Fibroblast of villous mesenchyme (primary cell): ENCODE results near the gene PEX6. TPM values are rescaled to one million over a fixed set of nuclear protein-coding genes. Genes with fewer than 3 reads are reported as not detected.

Experiments
- DNase-seq: peaks from one replicate; pipeline ENCODE4 v3.0.0-alpha.2; 2010; ENCODE audit warnings: low read depth
- H3K4me3 ChIP-seq: 2 replicates; pipeline ENCODE4 v1.5.1; 2011; ENCODE audit warnings: low read depth, mild to moderate bottlenecking, low read length
- total RNA-seq: library from RNA; depleted of rRNA; stranded (reverse); fragments of >200 nt; gene quantifications from 2 replicates; pipeline ENCODE4 v1.2.3, GENCODE V29; 2012
- TF ChIP-seq, protein P1 (sequence below): IDR thresholded peaks from 2 replicates; pipeline ENCODE4 v1.5.1; 2012; ENCODE audit warnings: low read depth, mild to moderate bottlenecking, low read length; ENCODE audit not compliant: insufficient read depth

Gene PEX6
- total RNA-seq, 1 donor: 41.0 TPM

DNA sequence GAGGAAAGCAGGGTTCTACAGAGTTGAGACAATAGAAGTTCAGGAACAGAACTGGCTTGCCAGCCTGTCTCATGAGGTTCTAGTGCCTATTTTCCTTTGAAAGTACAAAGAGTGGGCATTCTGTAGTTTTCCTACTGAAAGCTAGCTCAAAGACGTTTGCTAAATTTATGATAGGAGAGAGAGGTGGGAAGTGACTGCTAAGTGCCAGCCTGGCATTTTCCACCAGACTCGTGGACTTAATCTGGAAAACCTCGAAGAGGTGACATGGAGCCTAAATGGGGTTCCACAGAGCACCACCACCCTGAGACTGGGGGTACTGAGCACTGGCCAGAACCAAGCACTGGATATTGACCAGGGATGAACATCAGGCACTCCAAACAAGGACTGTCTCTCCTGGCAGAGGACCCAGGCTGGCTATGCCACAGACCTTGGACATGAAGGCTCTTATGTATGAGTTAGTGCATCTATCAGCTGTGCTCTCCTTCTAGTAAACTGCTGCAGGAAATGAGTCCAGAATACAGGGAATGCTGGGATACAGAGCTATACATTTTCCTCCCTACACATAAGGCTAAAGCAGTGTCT, 7.1 kb downstream of the PEX6 start:
- no peak overlapping the region for H3K4me3 ChIP-seq
- TF ChIP-seq, protein P1, sequence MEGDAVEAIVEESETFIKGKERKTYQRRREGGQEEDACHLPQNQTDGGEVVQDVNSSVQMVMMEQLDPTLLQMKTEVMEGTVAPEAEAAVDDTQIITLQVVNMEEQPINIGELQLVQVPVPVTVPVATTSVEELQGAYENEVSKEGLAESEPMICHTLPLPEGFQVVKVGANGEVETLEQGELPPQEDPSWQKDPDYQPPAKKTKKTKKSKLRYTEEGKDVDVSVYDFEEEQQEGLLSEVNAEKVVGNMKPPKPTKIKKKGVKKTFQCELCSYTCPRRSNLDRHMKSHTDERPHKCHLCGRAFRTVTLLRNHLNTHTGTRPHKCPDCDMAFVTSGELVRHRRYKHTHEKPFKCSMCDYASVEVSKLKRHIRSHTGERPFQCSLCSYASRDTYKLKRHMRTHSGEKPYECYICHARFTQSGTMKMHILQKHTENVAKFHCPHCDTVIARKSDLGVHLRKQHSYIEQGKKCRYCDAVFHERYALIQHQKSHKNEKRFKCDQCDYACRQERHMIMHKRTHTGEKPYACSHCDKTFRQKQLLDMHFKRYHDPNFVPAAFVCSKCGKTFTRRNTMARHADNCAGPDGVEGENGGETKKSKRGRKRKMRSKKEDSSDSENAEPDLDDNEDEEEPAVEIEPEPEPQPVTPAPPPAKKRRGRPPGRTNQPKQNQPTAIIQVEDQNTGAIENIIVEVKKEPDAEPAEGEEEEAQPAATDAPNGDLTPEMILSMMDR: no peak
- no peak for DNase-seq

DNA sequence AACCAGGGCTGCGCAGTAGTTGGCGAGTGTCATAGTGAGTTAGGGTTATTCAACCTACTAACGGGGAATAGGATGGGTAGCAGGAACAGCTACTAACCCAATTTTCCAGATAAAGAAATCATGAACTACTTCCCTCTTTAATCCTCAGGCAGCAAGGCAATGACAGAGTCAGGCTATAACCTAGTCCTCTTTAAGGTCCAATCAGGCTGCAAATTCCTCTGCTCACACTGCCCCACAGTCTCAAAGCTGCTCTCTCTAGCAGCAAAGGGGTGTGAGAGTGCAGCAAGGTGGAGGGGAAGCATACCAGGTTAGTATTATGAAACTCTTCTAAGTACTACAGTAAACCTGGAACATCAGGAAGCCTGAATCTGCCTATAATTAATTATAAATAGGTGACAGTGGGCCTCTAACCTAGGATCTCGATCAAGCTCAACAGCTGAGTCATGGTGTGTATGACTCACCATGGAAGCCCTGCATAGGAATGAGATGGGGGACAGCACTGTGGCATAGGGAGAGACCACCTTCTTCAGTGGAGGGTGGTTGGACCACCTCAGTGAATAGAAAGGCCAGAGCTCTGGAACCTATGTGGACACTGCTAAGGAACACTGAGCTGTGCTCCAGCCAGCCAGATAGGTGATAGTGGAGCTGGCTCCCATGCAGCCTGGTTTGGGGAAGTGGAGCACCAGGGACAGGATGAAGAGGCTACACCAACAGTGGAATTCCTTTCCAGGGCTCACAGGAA, 7.9 kb downstream of the PEX6 start:
- DNase-seq: peak; percentile 32

DNA sequence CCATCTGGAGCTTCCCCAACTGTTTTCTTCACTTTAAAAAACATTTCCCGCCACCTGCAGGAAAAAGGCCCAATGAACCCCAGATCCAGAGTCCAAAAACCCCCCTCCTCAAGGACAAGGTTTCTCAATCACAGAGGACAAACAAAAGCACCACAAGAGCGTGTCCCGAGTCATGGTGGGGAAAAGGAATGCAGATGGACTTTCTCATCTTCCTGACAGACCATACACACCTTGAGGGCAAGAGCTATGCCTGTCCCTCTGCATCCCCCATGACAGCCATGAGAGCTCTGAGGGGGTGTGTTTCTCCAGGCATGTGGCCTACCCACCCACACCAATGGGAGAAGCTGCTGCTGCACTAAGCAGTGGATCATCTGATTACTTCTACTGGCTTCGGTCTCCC, 9.0 kb downstream of the PEX6 start:
- no peak overlapping the region for H3K4me3 ChIP-seq
- TF ChIP-seq, protein P1: no peak
- DNase-seq: no peak

More for the DNA sequence above, 7.9 kb downstream of the PEX6 start:
- TF ChIP-seq, protein P1: no peak
- H3K4me3 ChIP-seq: no peak overlapping the region

DNA sequence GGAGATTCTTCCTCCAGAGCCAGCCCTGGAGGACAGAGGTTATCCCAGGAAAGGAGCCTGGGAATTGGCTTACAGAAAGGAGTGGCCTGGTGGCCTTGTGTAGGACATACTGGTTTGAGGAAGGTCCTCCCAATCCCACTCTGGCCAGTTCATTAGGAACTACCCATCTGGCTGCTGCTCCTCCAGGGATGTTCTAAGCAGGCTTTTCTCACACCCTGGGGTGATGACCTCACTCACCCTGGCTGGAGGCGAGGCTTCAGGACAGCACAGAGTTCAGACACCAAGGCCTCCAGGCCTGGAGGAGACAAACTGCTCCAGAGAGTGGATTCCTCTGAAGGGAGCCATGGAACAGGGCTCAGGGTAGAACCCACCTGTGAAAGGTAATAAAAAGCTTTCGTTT, 9.6 kb downstream of the PEX6 start:
- TF ChIP-seq, protein P1: no peak

DNA sequence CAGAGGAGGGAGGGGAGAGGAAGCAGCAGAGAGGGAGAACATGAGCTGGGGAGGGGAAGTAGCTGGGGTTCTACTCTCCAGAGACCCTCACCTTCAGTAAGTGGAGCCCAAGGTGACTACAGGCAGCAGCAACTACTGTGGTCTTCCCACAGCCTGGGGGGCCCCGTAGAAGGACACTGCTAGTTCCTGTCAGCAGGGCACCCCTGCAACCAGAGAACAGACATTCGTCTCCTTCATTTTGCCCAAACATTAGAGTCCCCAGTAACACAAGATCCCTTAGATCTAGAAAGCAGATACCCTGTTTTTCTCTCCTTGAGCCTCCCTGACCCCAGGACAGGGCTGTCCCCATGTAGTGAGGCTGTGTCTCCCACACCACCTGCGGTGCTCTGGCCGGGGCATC, 10.2 kb downstream of the PEX6 start:
- H3K4me3 ChIP-seq: no peak overlapping the region
- TF ChIP-seq, protein P1: no peak
- DNase-seq: no peak

More for the DNA sequence above, 9.6 kb downstream of the PEX6 start:
- no peak overlapping the region for H3K4me3 ChIP-seq
- DNase-seq: no peak

DNA sequence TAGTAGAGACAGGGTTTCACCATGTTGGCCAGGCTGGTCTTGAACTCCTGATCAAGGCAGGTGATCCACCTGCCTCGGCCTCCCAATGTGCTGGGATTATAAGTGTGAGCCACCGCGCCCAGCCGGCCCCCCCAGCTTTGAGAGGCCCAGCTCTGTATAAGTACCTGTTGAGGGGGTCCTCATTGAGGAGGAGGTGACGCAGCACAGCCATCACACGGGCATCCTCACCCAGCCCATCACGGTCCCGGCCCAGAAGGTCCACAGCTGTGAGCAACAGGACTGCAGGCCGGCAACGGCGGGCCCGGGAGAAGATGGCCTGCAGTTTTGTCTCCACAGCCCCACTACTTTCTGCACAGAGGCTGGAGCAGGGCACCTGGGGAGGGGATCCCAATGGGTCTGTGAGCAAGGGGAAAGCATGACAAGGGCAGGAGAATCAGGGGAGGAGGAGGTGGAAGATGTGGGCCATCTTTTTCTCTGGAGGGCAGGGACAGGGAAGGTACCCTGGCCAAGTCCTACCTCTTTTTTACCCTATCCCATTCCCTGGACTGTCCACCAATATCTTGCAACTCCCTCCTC, 10.8 kb downstream of the PEX6 start:
- no peak overlapping the region for H3K4me3 ChIP-seq
- TF ChIP-seq, protein P1: no peak
- DNase-seq: no peak
